Measurements from ENCODE around the gene E2F2.

E2F2 gene

DNA sequence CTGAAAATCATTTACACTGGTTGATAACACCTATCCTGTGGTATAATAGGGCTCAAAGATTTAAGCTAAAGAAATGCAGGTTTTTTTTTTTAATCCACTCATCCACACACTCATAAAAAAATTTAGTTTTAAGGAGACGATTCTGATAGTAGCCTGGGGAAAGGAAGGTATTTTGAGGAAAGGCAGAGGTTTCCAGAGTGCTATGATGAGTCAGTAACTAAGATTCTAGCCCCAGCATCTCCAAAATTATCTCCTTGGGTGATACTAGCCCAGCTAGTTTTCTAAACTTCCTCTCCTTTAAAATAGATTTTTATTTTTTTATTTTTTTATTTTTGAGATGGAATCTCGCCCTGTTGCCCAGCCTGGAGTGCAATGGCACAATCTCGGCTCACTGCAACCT lies 67.7 kb downstream of the E2F2 start:
- Histone ChIP-seq H3K9me3 (ENCODE audit: insufficient read depth, low read depth, low read length) (no peaks in the 10 kb centered on the region), H3F3A (ENCODE audit: low read depth) (no peaks in the 10 kb centered on the region), H3K9ac (ENCODE audit: low read depth, low read length, poor library complexity, severe bottlenecking) (no peak overlapping the region), H3K4me2 (ENCODE audit: low read depth, low read length, poor library complexity, severe bottlenecking) (no peak overlapping the region), H4K20me1 (ENCODE audit: insufficient read depth, low read length, poor library complexity, severe bottlenecking) (no peaks in the 10 kb centered on the region), H3K79me2 (ENCODE audit: insufficient read depth, low read length) (no peaks in the 10 kb centered on the region), H3K4me1 (ENCODE audit: insufficient read depth, low read length, poor library complexity, severe bottlenecking) (no peaks in the 10 kb centered on the region), H3K9me2 (replicated peaks; ENCODE audit: low read depth, low read length) (no peaks in the 10 kb centered on the region), H3K36me3 (ENCODE audit: insufficient read depth, low read length) (no peaks in the 10 kb centered on the region), H3K27me3 (ENCODE audit: insufficient read depth, low read length, poor library complexity, severe bottlenecking) (no peaks in the 10 kb centered on the region), H3K4me3 (ENCODE audit: low read length, poor library complexity, severe bottlenecking) (no peak overlapping the region), H2AFZ (ENCODE audit: low read length) (no peak overlapping the region)
- TF ChIP-seq, protein P1, sequence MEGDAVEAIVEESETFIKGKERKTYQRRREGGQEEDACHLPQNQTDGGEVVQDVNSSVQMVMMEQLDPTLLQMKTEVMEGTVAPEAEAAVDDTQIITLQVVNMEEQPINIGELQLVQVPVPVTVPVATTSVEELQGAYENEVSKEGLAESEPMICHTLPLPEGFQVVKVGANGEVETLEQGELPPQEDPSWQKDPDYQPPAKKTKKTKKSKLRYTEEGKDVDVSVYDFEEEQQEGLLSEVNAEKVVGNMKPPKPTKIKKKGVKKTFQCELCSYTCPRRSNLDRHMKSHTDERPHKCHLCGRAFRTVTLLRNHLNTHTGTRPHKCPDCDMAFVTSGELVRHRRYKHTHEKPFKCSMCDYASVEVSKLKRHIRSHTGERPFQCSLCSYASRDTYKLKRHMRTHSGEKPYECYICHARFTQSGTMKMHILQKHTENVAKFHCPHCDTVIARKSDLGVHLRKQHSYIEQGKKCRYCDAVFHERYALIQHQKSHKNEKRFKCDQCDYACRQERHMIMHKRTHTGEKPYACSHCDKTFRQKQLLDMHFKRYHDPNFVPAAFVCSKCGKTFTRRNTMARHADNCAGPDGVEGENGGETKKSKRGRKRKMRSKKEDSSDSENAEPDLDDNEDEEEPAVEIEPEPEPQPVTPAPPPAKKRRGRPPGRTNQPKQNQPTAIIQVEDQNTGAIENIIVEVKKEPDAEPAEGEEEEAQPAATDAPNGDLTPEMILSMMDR (conservative IDR thresholded peaks at IDR 0.05; ENCODE audit: low read length) = no peak
- no peak for TF ChIP-seq EZH2phosphoT487 (IDR thresholded peaks at IDR 0.05; ENCODE audit: borderline replicate concordance)

DNA sequence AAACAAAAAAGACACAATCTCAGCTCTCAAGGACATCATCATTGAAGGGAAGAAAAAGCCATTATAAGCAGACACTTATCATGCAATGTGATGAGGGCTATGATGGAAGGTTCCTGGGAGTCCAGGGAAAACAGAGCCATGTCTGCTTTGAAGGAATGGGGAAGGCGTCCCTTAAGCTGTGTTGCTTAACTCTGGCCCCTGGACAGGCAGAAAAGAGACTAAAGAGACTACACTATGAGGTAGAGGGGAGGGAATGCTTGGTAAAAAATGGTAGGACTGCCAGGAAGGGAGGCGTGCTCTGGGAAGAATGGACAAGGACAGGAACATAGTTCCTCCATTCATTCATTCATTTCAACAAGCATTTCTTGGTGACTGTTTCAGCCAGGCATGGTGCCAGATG lies 68.3 kb downstream of the E2F2 start:
- H3K27me3 ChIP-seq (ENCODE audit: insufficient read depth, low read length, poor library complexity, severe bottlenecking) = no peaks in the 10 kb centered on the region
- H3K9me3 ChIP-seq (ENCODE audit: insufficient read depth, low read depth, low read length) = no peaks in the 10 kb centered on the region
- no peak overlapping the region for H3K9ac ChIP-seq (ENCODE audit: low read depth, low read length, poor library complexity, severe bottlenecking)
- H3K79me2 ChIP-seq (ENCODE audit: insufficient read depth, low read length) = no peaks in the 10 kb centered on the region
- no peaks in the 10 kb centered on the region for H4K20me1 ChIP-seq (ENCODE audit: insufficient read depth, low read length, poor library complexity, severe bottlenecking)
- no peak overlapping the region for H3K4me2 ChIP-seq (ENCODE audit: low read depth, low read length, poor library complexity, severe bottlenecking)
- no peaks in the 10 kb centered on the region for H3F3A ChIP-seq (ENCODE audit: low read depth)
- no peak overlapping the region for H3K4me3 ChIP-seq (ENCODE audit: low read length, poor library complexity, severe bottlenecking)
- TF ChIP-seq, protein P1 (conservative IDR thresholded peaks at IDR 0.05; ENCODE audit: low read length) = no peak
- no peak for TF ChIP-seq EZH2phosphoT487 (IDR thresholded peaks at IDR 0.05; ENCODE audit: borderline replicate concordance)
- H3K36me3 ChIP-seq (ENCODE audit: insufficient read depth, low read length) = no peaks in the 10 kb centered on the region
- H3K9me2 ChIP-seq (replicated peaks; ENCODE audit: low read depth, low read length) = no peaks in the 10 kb centered on the region
- no peaks in the 10 kb centered on the region for H3K4me1 ChIP-seq (ENCODE audit: insufficient read depth, low read length, poor library complexity, severe bottlenecking)
- H2AFZ ChIP-seq (ENCODE audit: low read length) = no peak overlapping the region

DNA sequence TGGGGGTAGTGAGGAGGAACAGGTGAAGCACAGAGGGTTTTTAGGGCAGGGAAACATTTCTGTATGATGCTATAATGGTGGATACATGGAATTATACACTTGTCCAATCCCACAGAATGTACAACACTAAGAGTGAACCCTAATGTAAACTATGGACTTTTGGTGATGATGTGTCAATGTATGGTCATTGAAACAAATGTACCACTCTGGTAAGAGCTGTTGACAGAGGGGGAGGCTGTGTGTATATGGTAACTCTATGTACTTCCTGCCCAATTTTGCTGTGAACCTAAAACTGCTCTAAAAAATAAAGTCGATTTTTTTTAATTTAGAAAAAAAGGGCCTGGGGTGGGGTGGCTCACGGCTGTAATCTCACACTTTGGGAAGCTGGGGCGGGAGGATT lies 70.0 kb downstream of the E2F2 start:
- H3K4me2 ChIP-seq (ENCODE audit: low read depth, low read length, poor library complexity, severe bottlenecking) = no peak overlapping the region

More for the DNA sequence above, 70.0 kb downstream of the E2F2 start:
- Histone ChIP-seq H3K9me3 (ENCODE audit: insufficient read depth, low read depth, low read length) (no peaks in the 10 kb centered on the region), H3K27me3 (ENCODE audit: insufficient read depth, low read length, poor library complexity, severe bottlenecking) (no peaks in the 10 kb centered on the region), H3K9ac (ENCODE audit: low read depth, low read length, poor library complexity, severe bottlenecking) (no peak overlapping the region), H3F3A (ENCODE audit: low read depth) (no peaks in the 10 kb centered on the region), H2AFZ (ENCODE audit: low read length) (no peak overlapping the region), H3K4me3 (ENCODE audit: low read length, poor library complexity, severe bottlenecking) (no peak overlapping the region), H3K36me3 (ENCODE audit: insufficient read depth, low read length) (no peaks in the 10 kb centered on the region), H3K9me2 (replicated peaks; ENCODE audit: low read depth, low read length) (no peaks in the 10 kb centered on the region), H3K79me2 (ENCODE audit: insufficient read depth, low read length) (no peaks in the 10 kb centered on the region), H4K20me1 (ENCODE audit: insufficient read depth, low read length, poor library complexity, severe bottlenecking) (no peaks in the 10 kb centered on the region), H3K4me1 (ENCODE audit: insufficient read depth, low read length, poor library complexity, severe bottlenecking) (peaks cover 5% of the 10 kb centered on the region)
- TF ChIP-seq EZH2phosphoT487 (IDR thresholded peaks at IDR 0.05; ENCODE audit: borderline replicate concordance) = no peak
- TF ChIP-seq, protein P1 (conservative IDR thresholded peaks at IDR 0.05; ENCODE audit: low read length) = no peak
